Right hindlimb (tissue), 1 donor: ENCODE measurements around the gene ARL5A.

Experiments used
- DNase-seq: peaks from one replicate; pipeline ENCODE4 v3.0.0-alpha.2; 2018

Gene ARL5A

DNA sequence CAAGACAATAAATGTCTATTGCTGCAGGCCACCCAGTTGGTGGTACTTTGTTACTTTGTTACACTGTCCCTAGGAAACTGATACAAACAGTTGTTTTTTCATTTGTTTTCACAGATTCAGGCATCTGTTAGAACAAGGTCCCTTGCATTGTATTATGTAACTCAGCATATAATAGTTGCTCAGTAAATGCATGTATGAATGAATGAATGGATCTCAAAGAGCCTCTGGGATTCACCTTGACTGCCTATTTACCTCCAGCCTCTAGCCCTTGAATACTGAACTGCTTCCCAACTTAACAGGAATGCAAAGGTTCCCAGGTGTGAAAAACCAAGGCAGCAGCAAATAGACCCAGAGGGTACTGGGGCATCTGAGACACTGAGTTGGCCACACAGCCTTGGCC lies 66.5 kb downstream of the ARL5A start:
- DNase-seq = no peak

DNA sequence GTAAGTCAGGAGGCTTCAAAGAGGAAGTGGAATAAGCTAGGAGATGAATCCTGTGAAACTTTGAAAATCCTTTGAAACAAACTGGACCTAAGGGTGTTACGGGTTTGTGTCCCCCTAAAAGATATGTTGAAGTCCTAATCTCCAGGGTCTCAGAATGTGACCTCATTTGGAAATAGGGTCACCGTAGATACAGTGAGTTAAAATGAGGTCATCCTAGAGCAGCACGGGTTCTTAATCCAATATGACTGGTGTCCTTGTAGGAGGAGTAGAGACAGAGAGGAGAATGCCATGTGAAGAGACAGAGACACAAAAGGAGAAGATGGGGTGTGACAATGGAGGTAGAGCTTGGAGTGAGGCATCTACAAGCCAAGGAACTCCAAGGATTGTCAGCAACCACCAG lies 67.0 kb downstream of the ARL5A start:
- DNase-seq = no peak

GRCh38 chr2:151760139-151760650 lies 68.0 kb downstream of the ARL5A start:
- DNase-seq = no peak

GRCh38 chr2:151758744-151759143 lies 69.5 kb downstream of the ARL5A start:
- no peak for DNase-seq

- no peak for DNase-seq
These were observed 70.4 kb downstream of the ARL5A start for GRCh38 chr2:151757861-151758260.

GRCh38 chr2:151756820-151757219 lies 71.4 kb downstream of the ARL5A start:
- DNase-seq = no peak

- DNase-seq = no peak
These were observed 73.8 kb downstream of the ARL5A start for GRCh38 chr2:151754253-151754897.

GRCh38 chr2:151753540-151753939 lies 74.7 kb downstream of the ARL5A start:
- no peak for DNase-seq
